GM21576 (cell line): ENCODE measurements around the gene KRTAP29-1.
"Not testable (repeated sequence)": the region's sequence is repeated elsewhere in the genome, so short reads cannot be mapped to it uniquely, and the experiment has no call there.

Source experiments
- ATAC-seq: cut with Tn5 transposase; IDR thresholded peaks from one replicate; pipeline ENCODE4 v1.9.1; 2021; ENCODE audit warnings: mild to moderate bottlenecking, moderate library complexity; ENCODE audit not compliant: unreplicated experiment

Gene KRTAP29-1

GRCh38 chr17:41301916-41302901, at the start of gene KRTAP29-1:
Gene KRTAP29-1, minus strand, starts transcription at chr17:41302851. Its CDS starts 0 bp downstream, at chr17:41302851.
- no peak for ATAC-seq

GRCh38 chr17:41351177-41351576, 48.5 kb upstream of the KRTAP29-1 start:
- no peak for ATAC-seq

GRCh38 chr17:41350381-41350878, 47.8 kb upstream of the KRTAP29-1 start, which contains the start of gene KRT33A:
Gene KRT33A, minus strand, starts transcription at chr17:41350828. Its CDS starts 61 bp downstream, at chr17:41350767.
- not testable (repeated sequence) for ATAC-seq

- ATAC-seq = no peak
These were observed 45.5 kb upstream of the KRTAP29-1 start for GRCh38 chr17:41347869-41348760.

GRCh38 chr17:41346421-41346820, 43.8 kb upstream of the KRTAP29-1 start:
- ATAC-seq = not testable (repeated sequence)

- ATAC-seq = no peak
These were observed 43.3 kb upstream of the KRTAP29-1 start for GRCh38 chr17:41345992-41346391.

- ATAC-seq = no peak
These were observed 40.4 kb upstream of the KRTAP29-1 start for GRCh38 chr17:41343029-41343428.

GRCh38 chr17:41340934-41341861, 38.5 kb upstream of the KRTAP29-1 start:
- no peak for ATAC-seq

GRCh38 chr17:41340494-41340893, 37.8 kb upstream of the KRTAP29-1 start:
- ATAC-seq = no peak

GRCh38 chr17:41339571-41340172, 37.0 kb upstream of the KRTAP29-1 start:
- no peak for ATAC-seq

- no peak for ATAC-seq
These were observed 36.4 kb upstream of the KRTAP29-1 start for GRCh38 chr17:41338961-41339485.

GRCh38 chr17:41335747-41336146, 33.1 kb upstream of the KRTAP29-1 start:
- no peak for ATAC-seq

GRCh38 chr17:41334385-41335305, 32.0 kb upstream of the KRTAP29-1 start:
- ATAC-seq = no peak

GRCh38 chr17:41333836-41334235, 31.2 kb upstream of the KRTAP29-1 start:
- ATAC-seq = no peak

- ATAC-seq = no peak
These were observed 30.4 kb upstream of the KRTAP29-1 start for GRCh38 chr17:41333098-41333497.

GRCh38 chr17:41332239-41332638, 29.6 kb upstream of the KRTAP29-1 start:
- no peak for ATAC-seq

- ATAC-seq = no peak
These were observed 29.0 kb upstream of the KRTAP29-1 start for GRCh38 chr17:41331606-41332005.

- no peak for ATAC-seq
These were observed 26.8 kb upstream of the KRTAP29-1 start for GRCh38 chr17:41329279-41329948.
